H9 (cell line): ENCODE results near the gene MAGT1. TPM values are rescaled to one million over a fixed set of nuclear protein-coding genes. Genes with fewer than 3 reads are reported as not detected.
"Not testable (repeated sequence)": the region's sequence is repeated elsewhere in the genome, so short reads cannot be mapped to it uniquely, and the experiment has no call there.

ENCODE experiments used
- DNase-seq: peaks from one replicate; pipeline ENCODE4 v3.0.0-alpha.2; 2017
- H2AFZ ChIP-seq: one replicate; pipeline ENCODE4 v1.6.1; 2013; ENCODE audit warnings: mild to moderate bottlenecking, low read length, control low read depth, moderate library complexity
- H2AK5ac ChIP-seq: 2 replicates; pipeline ENCODE4 v1.6.1; 2013; ENCODE audit warnings: low read length, control low read depth, mixed read lengths; ENCODE audit not compliant: insufficient read length
- H2BK120ac ChIP-seq: one replicate; pipeline ENCODE4 v1.6.1; 2013; ENCODE audit warnings: low read depth, mild to moderate bottlenecking, low read length, control low read depth, inconsistent platforms; ENCODE audit not compliant: poor library complexity, severe bottlenecking
- H2BK12ac ChIP-seq: 2 replicates; pipeline ENCODE4 v1.6.1; 2013; ENCODE audit warnings: low read length, control low read depth, mixed read lengths, low read depth; ENCODE audit not compliant: insufficient read length
- H2BK15ac ChIP-seq: 2 replicates; pipeline ENCODE4 v1.6.1; 2013; ENCODE audit warnings: low read depth, low read length, control low read depth
- H2BK20ac ChIP-seq: one replicate; pipeline ENCODE4 v1.6.1; 2013; ENCODE audit warnings: low read depth, mild to moderate bottlenecking, low read length, control low read depth, inconsistent platforms; ENCODE audit not compliant: poor library complexity, severe bottlenecking
- H2BK5ac ChIP-seq: 2 replicates; pipeline ENCODE4 v1.6.1; 2013; ENCODE audit warnings: low read length, control low read depth, mixed read lengths; ENCODE audit not compliant: insufficient read length
- H3K14ac ChIP-seq: 2 replicates; pipeline ENCODE4 v1.6.1; 2013; ENCODE audit warnings: low read length, control low read depth; ENCODE audit not compliant: insufficient read depth
- H3K18ac ChIP-seq: 2 replicates; pipeline ENCODE4 v1.6.1; 2013; ENCODE audit warnings: low read depth, mild to moderate bottlenecking, mixed read lengths, low read length, control low read depth; ENCODE audit not compliant: insufficient read length
- H3K23ac ChIP-seq: 2 replicates; pipeline ENCODE4 v1.6.1; 2013; ENCODE audit warnings: low read length, control low read depth, mixed read lengths, low read depth; ENCODE audit not compliant: insufficient read length
- H3K23me2 ChIP-seq: 2 replicates; pipeline ENCODE4 v1.6.1; 2013; ENCODE audit warnings: low read depth, mild to moderate bottlenecking, mixed read lengths, low read length, control low read depth; ENCODE audit not compliant: insufficient read length, poor library complexity, severe bottlenecking
- H3K27ac ChIP-seq: 2 replicates; pipeline ENCODE4 v1.5.1; 2013; ENCODE audit warnings: low read length, control low read depth, mixed read lengths, low read depth; ENCODE audit not compliant: insufficient read length
- H3K27me3 ChIP-seq: 2 replicates; pipeline ENCODE4 v1.6.1; 2013; ENCODE audit warnings: low read length, control low read depth, inconsistent platforms; ENCODE audit not compliant: insufficient read depth
- H3K4ac ChIP-seq: 2 replicates; pipeline ENCODE4 v1.6.1; 2013; ENCODE audit warnings: low read depth, mild to moderate bottlenecking, control low read depth, inconsistent platforms, low read length, moderate library complexity
- H3K4me1 ChIP-seq: 2 replicates; pipeline ENCODE4 v1.6.1; 2013; ENCODE audit warnings: low read length, control low read depth, inconsistent platforms; ENCODE audit not compliant: insufficient read depth
- H3K4me2 ChIP-seq: 2 replicates; pipeline ENCODE4 v1.6.1; 2013; ENCODE audit warnings: low read length, control low read depth, mixed read lengths; ENCODE audit not compliant: insufficient read length, insufficient read depth
- H3K56ac ChIP-seq: 2 replicates; pipeline ENCODE4 v1.6.1; 2013; ENCODE audit warnings: low read depth, mild to moderate bottlenecking, mixed read lengths, low read length, control low read depth; ENCODE audit not compliant: insufficient read length
- H3K79me1 ChIP-seq: 2 replicates; pipeline ENCODE4 v1.6.1; 2013; ENCODE audit warnings: low read depth, mild to moderate bottlenecking, moderate library complexity, low read length, control low read depth, inconsistent platforms; ENCODE audit not compliant: insufficient read depth, poor library complexity, severe bottlenecking
- H3K79me2 ChIP-seq: 2 replicates; pipeline ENCODE4 v1.6.1; 2013; ENCODE audit warnings: low read length, control low read depth, inconsistent platforms; ENCODE audit not compliant: insufficient read depth
- H3K9ac ChIP-seq: 2 replicates; pipeline ENCODE4 v1.6.1; 2013; ENCODE audit warnings: low read length, control low read depth, mixed read lengths; ENCODE audit not compliant: insufficient read length; ENCODE audit errors: extremely low read depth
- H3K9me3 ChIP-seq: one replicate; pipeline ENCODE4 v1.6.1; 2013; ENCODE audit warnings: low read depth, low read length, inconsistent platforms; ENCODE audit not compliant: control insufficient read depth
- H3T11ph ChIP-seq: one replicate; pipeline ENCODE4 v1.6.1; 2013; ENCODE audit warnings: mild to moderate bottlenecking, low read length, control low read depth, inconsistent platforms
- H4K20me1 ChIP-seq: one replicate; pipeline ENCODE4 v1.6.1; 2013; ENCODE audit not compliant: control insufficient read depth, insufficient read length, insufficient read depth
- H4K5ac ChIP-seq: 2 replicates; pipeline ENCODE4 v1.6.1; 2013; ENCODE audit warnings: low read depth, mild to moderate bottlenecking, mixed read lengths, low read length, control low read depth; ENCODE audit not compliant: insufficient read length
- H4K8ac ChIP-seq: replicated peaks from 2 replicates; pipeline ENCODE4 v1.6.1; 2013; ENCODE audit warnings: low read length, control low read depth, mixed read lengths, low read depth; ENCODE audit not compliant: insufficient read length
- H4K91ac ChIP-seq: 2 replicates; pipeline ENCODE4 v1.6.1; 2013; ENCODE audit warnings: low read depth, mild to moderate bottlenecking, moderate library complexity, mixed read lengths, low read length, control low read depth; ENCODE audit not compliant: insufficient read length
- H3K27ac Mint-ChIP-seq, 3 experiments: 2 replicates in 2 of 3; 3 replicates in 1 of 3; pipeline ENCODE4 v1.8.0; 2020 to 2021; ENCODE audit warnings: mixed read lengths in 3 of 3, mild to moderate bottlenecking in 1 of 3, moderate library complexity in 1 of 3
- H3K27me3 Mint-ChIP-seq: 2 replicates; pipeline ENCODE4 v1.8.0; 2021; ENCODE audit warnings: low read depth, mild to moderate bottlenecking, moderate library complexity, mixed read lengths
- H3K36me3 Mint-ChIP-seq, 3 experiments: 2 replicates in 2 of 3; 3 replicates in 1 of 3; pipeline ENCODE4 v1.8.0; 2020 to 2021; ENCODE audit warnings: low read depth in 3 of 3, mixed read lengths in 3 of 3; ENCODE audit not compliant: insufficient read depth in 1 of 3
- H3K4me1 Mint-ChIP-seq, 2 experiments: 2 replicates each; pipeline ENCODE4 v1.8.0; 2020; ENCODE audit warnings: mixed read lengths in 2 of 2
- H3K4me3 Mint-ChIP-seq, 2 experiments: 2 replicates in 1 of 2; 3 replicates in 1 of 2; pipeline ENCODE4 v1.8.0; 2020 to 2021; ENCODE audit warnings: mild to moderate bottlenecking in 2 of 2, mixed read lengths in 2 of 2, moderate library complexity in 1 of 2
- H3K9me3 Mint-ChIP-seq, 2 experiments: 2 replicates in 1 of 2; 3 replicates in 1 of 2; pipeline ENCODE4 v1.8.0; 2020; ENCODE audit warnings: mild to moderate bottlenecking in 2 of 2, mixed read lengths in 2 of 2, moderate library complexity in 1 of 2
- WGBS: extraction: QIAGEN DNeasy Blood & Tissue Kit; methylation state at CpG from one replicate; pipeline ENCODE4 v1.1.7; 2013; ENCODE audit warnings: missing lambda C conversion rate, low lambda C conversion rate, mixed read lengths; ENCODE audit not compliant: insufficient read length; ENCODE audit errors: extremely low coverage; 5-methylcytosine and 5-hydroxymethylcytosine counted together
- total RNA-seq: library from RNA; stranded (reverse); gene quantifications from 2 replicates; pipeline ENCODE4 v1.2.1, GENCODE V29; 2021

The MAGT1 gene
- total RNA-seq, 1 experiment from 2014 or later = 42.8 TPM

- not testable (repeated sequence) for H2BK20ac ChIP-seq, H3K27ac ChIP-seq, H2AK5ac ChIP-seq, H2BK15ac ChIP-seq, H3K9me3 ChIP-seq, H2BK120ac ChIP-seq, DNase-seq, H3T11ph ChIP-seq, H3K27me3 Mint-ChIP-seq, H3K23me2 ChIP-seq, H3K27ac Mint-ChIP-seq, H3K23ac ChIP-seq, H4K5ac ChIP-seq, H3K14ac ChIP-seq, H3K4me2 ChIP-seq, H3K79me1 ChIP-seq, H3K18ac ChIP-seq, H3K4ac ChIP-seq, H3K27me3 ChIP-seq, H4K8ac ChIP-seq, H2BK5ac ChIP-seq, H3K56ac ChIP-seq, H2BK12ac ChIP-seq, H4K20me1 ChIP-seq, H3K4me1 Mint-ChIP-seq, H3K9ac ChIP-seq, H3K4me3 Mint-ChIP-seq, H3K4me1 ChIP-seq, H4K91ac ChIP-seq, H2AFZ ChIP-seq, H3K79me2 ChIP-seq
- Mint-ChIP-seq H3K9me3 (peaks cover 57 to 58% of the 10 kb centered on the region in 2 experiments), H3K36me3 (peaks cover 20 to 37% (median 28%) of the 10 kb centered on the region in 3 experiments)
- no CpG with 5 or more reads among the region's 2 CpGs for WGBS
Measured at GRCh38 chrX:77821989-77822388, 73.2 kb downstream of the MAGT1 start.
